ENCODE data around the gene EPHA2.

The EPHA2 gene

DNA sequence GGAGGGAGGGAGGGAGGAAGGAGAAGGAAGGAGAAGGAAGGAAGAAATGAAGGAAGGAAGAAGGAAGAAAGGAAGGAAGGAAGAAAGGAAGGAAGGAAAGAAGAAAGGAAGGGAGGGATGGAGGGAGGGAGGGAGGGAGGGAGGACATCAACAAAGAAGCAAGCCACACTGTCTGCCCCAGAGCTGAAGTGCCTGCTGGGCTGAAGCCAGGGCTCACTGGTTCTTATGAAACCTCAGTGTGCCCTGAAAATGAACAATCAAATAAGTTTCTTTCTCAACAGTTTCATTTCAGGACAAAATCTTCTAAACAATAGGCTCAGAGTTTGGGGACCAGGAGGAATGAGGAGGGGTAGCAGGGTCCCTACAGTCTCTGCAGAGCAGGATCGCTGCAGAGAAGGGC, 35.4 kb upstream of the EPHA2 start:
- H3K4me3 ChIP-seq (ENCODE audit: control insufficient read depth, low read depth, low read length) = no peak overlapping the region
- TF ChIP-seq, protein P1, sequence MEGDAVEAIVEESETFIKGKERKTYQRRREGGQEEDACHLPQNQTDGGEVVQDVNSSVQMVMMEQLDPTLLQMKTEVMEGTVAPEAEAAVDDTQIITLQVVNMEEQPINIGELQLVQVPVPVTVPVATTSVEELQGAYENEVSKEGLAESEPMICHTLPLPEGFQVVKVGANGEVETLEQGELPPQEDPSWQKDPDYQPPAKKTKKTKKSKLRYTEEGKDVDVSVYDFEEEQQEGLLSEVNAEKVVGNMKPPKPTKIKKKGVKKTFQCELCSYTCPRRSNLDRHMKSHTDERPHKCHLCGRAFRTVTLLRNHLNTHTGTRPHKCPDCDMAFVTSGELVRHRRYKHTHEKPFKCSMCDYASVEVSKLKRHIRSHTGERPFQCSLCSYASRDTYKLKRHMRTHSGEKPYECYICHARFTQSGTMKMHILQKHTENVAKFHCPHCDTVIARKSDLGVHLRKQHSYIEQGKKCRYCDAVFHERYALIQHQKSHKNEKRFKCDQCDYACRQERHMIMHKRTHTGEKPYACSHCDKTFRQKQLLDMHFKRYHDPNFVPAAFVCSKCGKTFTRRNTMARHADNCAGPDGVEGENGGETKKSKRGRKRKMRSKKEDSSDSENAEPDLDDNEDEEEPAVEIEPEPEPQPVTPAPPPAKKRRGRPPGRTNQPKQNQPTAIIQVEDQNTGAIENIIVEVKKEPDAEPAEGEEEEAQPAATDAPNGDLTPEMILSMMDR (conservative IDR thresholded peaks at IDR 0.05; ENCODE audit: control insufficient read depth, insufficient read depth, low read depth, low read length) = no peak
- no peak for DNase-seq (ENCODE audit: low read depth)

DNA sequence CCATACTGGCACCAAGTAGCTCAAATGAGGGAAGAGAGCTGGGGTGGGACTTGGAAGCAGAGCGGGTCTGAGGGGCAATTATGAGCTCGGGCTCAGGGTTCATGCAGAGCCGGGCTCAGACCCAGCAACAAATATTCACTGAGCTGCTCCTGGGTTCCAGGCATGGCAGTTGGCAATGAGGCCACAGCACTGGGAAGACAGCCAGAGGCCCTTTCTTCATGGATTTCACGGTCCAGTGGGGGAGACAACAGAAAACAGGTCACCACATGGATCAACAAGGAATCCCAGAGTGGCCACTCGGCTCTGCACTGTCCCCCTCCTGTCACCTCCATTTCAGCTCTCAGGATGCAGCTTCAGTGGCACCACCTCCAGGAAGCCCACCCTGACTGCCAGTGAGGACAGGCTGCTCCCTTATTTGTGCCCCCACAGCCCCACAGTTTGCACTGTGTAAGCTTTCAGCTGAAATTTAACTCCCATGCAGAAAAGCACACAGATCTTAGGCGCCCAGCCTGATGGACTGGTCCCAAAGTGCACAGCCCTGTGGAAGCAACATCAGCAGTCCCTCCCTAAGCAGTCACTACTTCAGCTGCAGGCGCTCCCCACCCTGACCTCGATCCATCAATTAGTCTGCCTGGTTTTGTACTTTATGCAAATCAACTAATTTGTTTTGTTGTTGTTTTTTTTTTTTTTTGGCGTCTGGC, 34.2 kb upstream of the EPHA2 start:
- DNase-seq (ENCODE audit: low read depth) = no peak
- H3K4me3 ChIP-seq (ENCODE audit: control insufficient read depth, low read depth, low read length) = no peak overlapping the region
- TF ChIP-seq, protein P1 (conservative IDR thresholded peaks at IDR 0.05; ENCODE audit: control insufficient read depth, insufficient read depth, low read depth, low read length) = no peak

- TF ChIP-seq, protein P1 (conservative IDR thresholded peaks at IDR 0.05; ENCODE audit: control insufficient read depth, insufficient read depth, low read depth, low read length) = no peak
- peak; percentile 47 for DNase-seq (ENCODE audit: low read depth)
- H3K4me3 ChIP-seq (ENCODE audit: control insufficient read depth, low read depth, low read length) = no peak overlapping the region
Observed at GRCh38 chr1:16189003-16189402, 33.1 kb upstream of the EPHA2 start.

DNA sequence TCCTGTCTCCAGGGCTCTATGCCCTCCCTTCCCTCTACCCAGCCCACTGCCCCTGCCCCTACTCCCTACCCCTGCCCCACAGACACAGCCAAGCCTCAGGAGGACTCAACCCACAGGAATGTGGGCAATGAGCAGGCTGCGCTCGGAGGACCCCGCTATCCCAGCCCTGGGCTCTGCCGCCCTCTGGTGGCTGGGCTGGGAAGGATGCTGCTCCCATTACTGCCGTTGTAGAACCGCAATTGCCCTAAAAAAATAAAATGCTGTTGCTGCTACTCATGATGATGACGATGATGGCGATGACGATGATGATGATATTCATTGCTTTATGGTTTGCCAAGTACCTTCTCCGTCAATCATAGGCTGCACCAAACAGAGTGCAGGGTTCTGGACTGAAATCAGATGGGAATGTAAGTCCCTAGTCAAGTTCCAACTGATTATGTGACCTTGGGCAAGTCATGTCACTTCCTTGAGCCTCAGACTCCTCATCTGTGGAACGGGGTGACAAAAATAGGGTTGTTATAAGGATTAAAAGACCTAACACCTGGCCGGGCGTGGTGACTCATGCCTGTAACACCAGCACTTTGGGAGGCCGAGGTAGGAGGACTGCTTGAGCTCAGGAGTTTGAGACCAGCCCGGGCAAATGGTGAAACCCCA, 32.0 kb upstream of the EPHA2 start:
- TF ChIP-seq, protein P1 (conservative IDR thresholded peaks at IDR 0.05; ENCODE audit: control insufficient read depth, insufficient read depth, low read depth, low read length) = peak; percentile 95

DNA sequence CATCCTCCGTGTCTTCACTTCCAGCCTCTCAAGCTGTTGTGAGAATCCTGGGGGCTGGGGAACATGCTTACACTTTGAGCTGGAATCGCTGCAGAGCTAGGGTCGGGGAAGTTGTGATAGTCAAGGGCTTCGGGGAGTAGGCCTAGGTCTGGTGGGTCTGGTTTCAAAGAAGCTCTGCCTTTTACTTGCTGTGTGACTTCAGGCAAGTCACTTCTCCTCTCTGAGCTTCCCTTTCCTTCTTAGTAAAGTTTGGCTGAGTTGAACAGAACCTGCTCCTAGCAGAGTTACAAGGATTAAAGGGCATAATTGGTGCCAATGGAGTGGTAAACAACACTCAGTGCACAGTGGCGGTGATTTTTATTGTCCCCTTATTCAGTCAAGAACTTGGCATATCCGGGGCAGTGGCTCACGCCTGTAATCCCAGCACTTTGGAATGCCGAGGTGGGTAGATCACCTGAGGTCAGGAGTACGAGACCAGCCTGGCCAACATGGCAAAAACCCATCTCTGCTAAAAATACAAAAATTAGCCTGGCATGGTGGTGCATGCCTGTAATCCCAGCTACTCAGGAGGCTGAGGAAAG, 30.9 kb upstream of the EPHA2 start:
- TF ChIP-seq, protein P1 (conservative IDR thresholded peaks at IDR 0.05; ENCODE audit: control insufficient read depth, insufficient read depth, low read depth, low read length) = no peak
- DNase-seq (ENCODE audit: low read depth) = no peak
- H3K4me3 ChIP-seq (ENCODE audit: control insufficient read depth, low read depth, low read length) = no peak overlapping the region

More for the DNA sequence above, 32.0 kb upstream of the EPHA2 start:
- peak; percentile 90 for DNase-seq (ENCODE audit: low read depth)
- no peak overlapping the region for H3K4me3 ChIP-seq (ENCODE audit: control insufficient read depth, low read depth, low read length)

DNA sequence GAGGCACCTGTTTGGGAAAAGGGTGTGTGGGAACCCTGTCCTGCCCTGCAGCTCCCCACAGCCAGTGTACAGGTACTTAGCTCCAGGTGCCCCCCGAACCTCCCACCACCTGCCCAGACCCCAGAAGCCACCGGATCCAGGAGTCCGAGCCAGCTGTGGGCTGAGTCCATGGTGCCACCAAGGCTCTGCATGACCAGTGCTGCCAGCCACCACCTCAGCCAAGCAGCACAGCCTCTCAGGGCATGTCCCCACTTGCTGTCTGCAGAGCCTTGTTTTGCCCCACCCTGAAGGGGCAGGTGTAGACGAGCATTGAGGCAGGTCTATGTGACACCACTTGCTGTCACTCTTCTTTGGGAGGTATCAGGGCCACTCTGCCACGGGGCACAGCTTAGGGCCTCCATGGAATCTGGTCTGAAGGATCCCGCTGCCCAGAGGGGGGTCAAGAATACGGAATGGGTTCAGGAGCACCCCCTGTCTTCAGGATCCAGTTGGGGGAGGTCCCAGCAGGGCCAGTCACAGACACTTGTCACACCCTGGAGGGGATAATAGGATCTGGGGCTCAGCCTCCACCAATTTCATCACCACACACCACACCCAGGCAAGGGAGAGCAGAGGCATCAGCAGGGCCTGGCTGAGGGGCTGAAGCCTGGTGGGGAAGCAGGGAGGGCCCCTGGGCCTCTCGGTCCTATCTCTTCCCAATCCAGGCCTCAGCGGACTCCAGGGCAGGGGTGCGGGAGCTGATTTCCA, 28.9 kb upstream of the EPHA2 start:
- no peak overlapping the region for H3K4me3 ChIP-seq (ENCODE audit: control insufficient read depth, low read depth, low read length)
- DNase-seq (ENCODE audit: low read depth) = no peak
- TF ChIP-seq, protein P1 (conservative IDR thresholded peaks at IDR 0.05; ENCODE audit: control insufficient read depth, insufficient read depth, low read depth, low read length) = no peak

All from fibroblast of mammary gland (primary cell).